Measurements from ENCODE around the gene UBAC2.

UBAC2 gene

GRCh38 chr13:99326012-99326411, 125.4 kb downstream of the UBAC2 start:
- Histone ChIP-seq H3K27me3 (ENCODE audit: control insufficient read depth in 2 of 2, insufficient read depth in 2 of 2, low read length in 2 of 2) (no peaks in the 10 kb centered on the region), H3K9ac (ENCODE audit: low read depth in 1 of 2, low read length in 2 of 2) (no peak overlapping the region), H3K36me3 (ENCODE audit: control insufficient read depth in 2 of 2, insufficient read depth in 2 of 2, low read length in 2 of 2) (peaks cover 11 to 18% of the 10 kb centered on the region in 2 donors), H3K9me3 (ENCODE audit: control insufficient read depth in 2 of 2, low read length in 2 of 2) (no peaks in the 10 kb centered on the region), H3K27ac (ENCODE audit: low read depth in 2 of 2, low read length in 2 of 2) (no peak overlapping the region), H3K4me3 (ENCODE audit: low read length in 2 of 2) (no peak overlapping the region), H3K4me1 (ENCODE audit: control insufficient read depth in 2 of 2, insufficient read depth in 2 of 2, low read length in 2 of 2) (peaks cover 3 to 4% of the 10 kb centered on the region in 2 donors)

- H3K36me3 ChIP-seq (ENCODE audit: control insufficient read depth in 2 of 2, insufficient read depth in 2 of 2, low read length in 2 of 2): peaks cover 11 to 18% of the 10 kb centered on the region in 2 donors
- H3K4me1 ChIP-seq (ENCODE audit: control insufficient read depth in 2 of 2, insufficient read depth in 2 of 2, low read length in 2 of 2): peaks cover 0 to 3% of the 10 kb centered on the region in 2 donors
- no peaks in the 10 kb centered on the region for H3K9me3 ChIP-seq (ENCODE audit: control insufficient read depth in 2 of 2, low read length in 2 of 2)
- H3K4me3 ChIP-seq (ENCODE audit: low read length in 2 of 2): no peak overlapping the region
- H3K27ac ChIP-seq (ENCODE audit: low read depth in 2 of 2, low read length in 2 of 2): no peak overlapping the region
- H3K9ac ChIP-seq (ENCODE audit: low read depth in 1 of 2, low read length in 2 of 2): no peak overlapping the region
- no peaks in the 10 kb centered on the region for H3K27me3 ChIP-seq (ENCODE audit: control insufficient read depth in 2 of 2, insufficient read depth in 2 of 2, low read length in 2 of 2)
These were observed 126.5 kb downstream of the UBAC2 start for GRCh38 chr13:99327126-99327525.

- H3K9ac ChIP-seq (ENCODE audit: low read depth in 1 of 2, low read length in 2 of 2): no peak overlapping the region
- H3K4me1 ChIP-seq (ENCODE audit: control insufficient read depth in 2 of 2, insufficient read depth in 2 of 2, low read length in 2 of 2): peaks cover 0 to 3% of the 10 kb centered on the region in 2 donors
- no peak overlapping the region for H3K27ac ChIP-seq (ENCODE audit: low read depth in 2 of 2, low read length in 2 of 2)
- H3K4me3 ChIP-seq (ENCODE audit: low read length in 2 of 2): no peak overlapping the region
- peaks cover 11 to 13% of the 10 kb centered on the region in 2 donors for H3K36me3 ChIP-seq (ENCODE audit: control insufficient read depth in 2 of 2, insufficient read depth in 2 of 2, low read length in 2 of 2)
- no peaks in the 10 kb centered on the region for H3K9me3 ChIP-seq (ENCODE audit: control insufficient read depth in 2 of 2, low read length in 2 of 2)
- H3K27me3 ChIP-seq (ENCODE audit: control insufficient read depth in 2 of 2, insufficient read depth in 2 of 2, low read length in 2 of 2): no peaks in the 10 kb centered on the region
These were observed 127.1 kb downstream of the UBAC2 start for GRCh38 chr13:99327761-99328160.

- H3K4me1 ChIP-seq (ENCODE audit: control insufficient read depth in 2 of 2, insufficient read depth in 2 of 2, low read length in 2 of 2): peaks cover 0 to 3% of the 10 kb centered on the region in 2 donors
- peaks cover 11 to 13% of the 10 kb centered on the region in 2 donors for H3K36me3 ChIP-seq (ENCODE audit: control insufficient read depth in 2 of 2, insufficient read depth in 2 of 2, low read length in 2 of 2)
- H3K9ac ChIP-seq (ENCODE audit: low read depth in 1 of 2, low read length in 2 of 2): no peak overlapping the region
- no peak overlapping the region for H3K4me3 ChIP-seq (ENCODE audit: low read length in 2 of 2)
- no peak overlapping the region for H3K27ac ChIP-seq (ENCODE audit: low read depth in 2 of 2, low read length in 2 of 2)
- H3K27me3 ChIP-seq (ENCODE audit: control insufficient read depth in 2 of 2, insufficient read depth in 2 of 2, low read length in 2 of 2): no peaks in the 10 kb centered on the region
- H3K9me3 ChIP-seq (ENCODE audit: control insufficient read depth in 2 of 2, low read length in 2 of 2): no peaks in the 10 kb centered on the region
These were observed 128.8 kb downstream of the UBAC2 start for GRCh38 chr13:99329477-99329876.

- Histone ChIP-seq H3K27ac (ENCODE audit: low read depth in 2 of 2, low read length in 2 of 2) (no peak overlapping the region), H3K27me3 (ENCODE audit: control insufficient read depth in 2 of 2, insufficient read depth in 2 of 2, low read length in 2 of 2) (no peaks in the 10 kb centered on the region), H3K36me3 (ENCODE audit: control insufficient read depth in 2 of 2, insufficient read depth in 2 of 2, low read length in 2 of 2) (peaks cover 11% of the 10 kb centered on the region in 2 donors), H3K9me3 (ENCODE audit: control insufficient read depth in 2 of 2, low read length in 2 of 2) (no peaks in the 10 kb centered on the region), H3K9ac (ENCODE audit: low read depth in 1 of 2, low read length in 2 of 2) (no peak overlapping the region), H3K4me3 (ENCODE audit: low read length in 2 of 2) (no peak overlapping the region), H3K4me1 (ENCODE audit: control insufficient read depth in 2 of 2, insufficient read depth in 2 of 2, low read length in 2 of 2) (peaks cover 0 to 3% of the 10 kb centered on the region in 2 donors)
These were observed 130.3 kb downstream of the UBAC2 start for GRCh38 chr13:99330942-99331341.

GRCh38 chr13:99331881-99332293, 131.2 kb downstream of the UBAC2 start:
- H3K9ac ChIP-seq (ENCODE audit: low read depth in 1 of 2, low read length in 2 of 2): no peak overlapping the region

GRCh38 chr13:99332456-99332855, 131.8 kb downstream of the UBAC2 start:
- Histone ChIP-seq H3K27me3 (ENCODE audit: control insufficient read depth in 2 of 2, insufficient read depth in 2 of 2, low read length in 2 of 2) (no peaks in the 10 kb centered on the region), H3K27ac (ENCODE audit: low read depth in 2 of 2, low read length in 2 of 2) (no peak overlapping the region), H3K4me3 (ENCODE audit: low read length in 2 of 2) (no peak overlapping the region), H3K36me3 (ENCODE audit: control insufficient read depth in 2 of 2, insufficient read depth in 2 of 2, low read length in 2 of 2) (peaks cover 8 to 9% of the 10 kb centered on the region in 2 donors), H3K4me1 (ENCODE audit: control insufficient read depth in 2 of 2, insufficient read depth in 2 of 2, low read length in 2 of 2) (no peaks in the 10 kb centered on the region), H3K9me3 (ENCODE audit: control insufficient read depth in 2 of 2, low read length in 2 of 2) (no peaks in the 10 kb centered on the region), H3K9ac (ENCODE audit: low read depth in 1 of 2, low read length in 2 of 2) (no peak overlapping the region)

More at GRCh38 chr13:99331881-99332293, 131.2 kb downstream of the UBAC2 start:
- H3K4me1 ChIP-seq (ENCODE audit: control insufficient read depth in 2 of 2, insufficient read depth in 2 of 2, low read length in 2 of 2): no peaks in the 10 kb centered on the region
- no peak overlapping the region for H3K4me3 ChIP-seq (ENCODE audit: low read length in 2 of 2)
- H3K36me3 ChIP-seq (ENCODE audit: control insufficient read depth in 2 of 2, insufficient read depth in 2 of 2, low read length in 2 of 2): peaks cover 8 to 9% of the 10 kb centered on the region in 2 donors
- H3K27me3 ChIP-seq (ENCODE audit: control insufficient read depth in 2 of 2, insufficient read depth in 2 of 2, low read length in 2 of 2): no peaks in the 10 kb centered on the region
- H3K9me3 ChIP-seq (ENCODE audit: control insufficient read depth in 2 of 2, low read length in 2 of 2): no peaks in the 10 kb centered on the region
- no peak overlapping the region for H3K27ac ChIP-seq (ENCODE audit: low read depth in 2 of 2, low read length in 2 of 2)

GRCh38 chr13:99334221-99334620, 133.6 kb downstream of the UBAC2 start:
- Histone ChIP-seq H3K9me3 (ENCODE audit: control insufficient read depth in 2 of 2, low read length in 2 of 2) (no peaks in the 10 kb centered on the region), H3K27ac (ENCODE audit: low read depth in 2 of 2, low read length in 2 of 2) (no peak overlapping the region), H3K27me3 (ENCODE audit: control insufficient read depth in 2 of 2, insufficient read depth in 2 of 2, low read length in 2 of 2) (no peaks in the 10 kb centered on the region), H3K4me3 (ENCODE audit: low read length in 2 of 2) (no peak overlapping the region), H3K4me1 (ENCODE audit: control insufficient read depth in 2 of 2, insufficient read depth in 2 of 2, low read length in 2 of 2) (no peaks in the 10 kb centered on the region), H3K9ac (ENCODE audit: low read depth in 1 of 2, low read length in 2 of 2) (no peak overlapping the region), H3K36me3 (ENCODE audit: control insufficient read depth in 2 of 2, insufficient read depth in 2 of 2, low read length in 2 of 2) (peaks cover 4 to 8% of the 10 kb centered on the region in 2 donors)

- H3K4me1 ChIP-seq (ENCODE audit: control insufficient read depth in 2 of 2, insufficient read depth in 2 of 2, low read length in 2 of 2): no peaks in the 10 kb centered on the region
- H3K36me3 ChIP-seq (ENCODE audit: control insufficient read depth in 2 of 2, insufficient read depth in 2 of 2, low read length in 2 of 2): peaks cover 0 to 3% of the 10 kb centered on the region in 2 donors
- no peak overlapping the region for H3K27ac ChIP-seq (ENCODE audit: low read depth in 2 of 2, low read length in 2 of 2)
- H3K9me3 ChIP-seq (ENCODE audit: control insufficient read depth in 2 of 2, low read length in 2 of 2): no peaks in the 10 kb centered on the region
- H3K27me3 ChIP-seq (ENCODE audit: control insufficient read depth in 2 of 2, insufficient read depth in 2 of 2, low read length in 2 of 2): no peaks in the 10 kb centered on the region
- H3K4me3 ChIP-seq (ENCODE audit: low read length in 2 of 2): no peak overlapping the region
- H3K9ac ChIP-seq (ENCODE audit: low read depth in 1 of 2, low read length in 2 of 2): no peak overlapping the region
These were observed 134.4 kb downstream of the UBAC2 start for GRCh38 chr13:99335087-99335486.

GRCh38 chr13:99335603-99336002, 134.9 kb downstream of the UBAC2 start:
- Histone ChIP-seq H3K36me3 (ENCODE audit: control insufficient read depth in 2 of 2, insufficient read depth in 2 of 2, low read length in 2 of 2) (peaks cover 0 to 3% of the 10 kb centered on the region in 2 donors), H3K9ac (ENCODE audit: low read depth in 1 of 2, low read length in 2 of 2) (no peak overlapping the region), H3K4me3 (ENCODE audit: low read length in 2 of 2) (no peak overlapping the region), H3K9me3 (ENCODE audit: control insufficient read depth in 2 of 2, low read length in 2 of 2) (no peaks in the 10 kb centered on the region), H3K4me1 (ENCODE audit: control insufficient read depth in 2 of 2, insufficient read depth in 2 of 2, low read length in 2 of 2) (no peaks in the 10 kb centered on the region), H3K27ac (ENCODE audit: low read depth in 2 of 2, low read length in 2 of 2) (no peak overlapping the region), H3K27me3 (ENCODE audit: control insufficient read depth in 2 of 2, insufficient read depth in 2 of 2, low read length in 2 of 2) (no peaks in the 10 kb centered on the region)
